Esophagus squamous epithelium (tissue), 5 donors: Measurements from ENCODE around the gene KCTD17. TPM values are rescaled to one million over a fixed set of nuclear protein-coding genes. Genes with fewer than 3 reads are reported as not detected.

Experiments
- DNase-seq: peaks from one replicate; lab custom pipeline; 2025; lab: John Stamatoyannopoulos, UW
- H3K27ac ChIP-seq, 4 donors: fragments of 200-600 bp; sonication (generic); one replicate each; pipeline ENCODE4 v1.5.1; 2016 to 2019; ENCODE audit warnings: mild to moderate bottlenecking in 1 of 4
- H3K27me3 ChIP-seq, 4 donors: fragments of 200-600 bp; sonication (generic); 1 replicate in 3 of 4; 2 replicates in 1 of 4; pipeline versions ENCODE4 v1.5.1 to v1.6.0; 2017 to 2021; ENCODE audit warnings: antibody characterized with exemption in 1 of 4
- H3K36me3 ChIP-seq, 3 donors: fragments of 200-600 bp; sonication (generic); one replicate each; pipeline ENCODE4 v1.5.1; 2016 to 2019
- H3K4me1 ChIP-seq, 3 donors: fragments of 200-600 bp; sonication (generic); one replicate each; pipeline ENCODE4 v1.5.1; 2017 to 2019
- H3K4me3 ChIP-seq, 4 donors: fragments of 200-600 bp; sonication (generic); 1 replicate in 3 of 4; 2 replicates in 1 of 4; pipeline ENCODE4 v1.5.1; 2016 to 2019; ENCODE audit warnings: mild to moderate bottlenecking in 2 of 4, moderate library complexity in 1 of 4
- H3K9me3 ChIP-seq, 3 donors: fragments of 200-600 bp; sonication (generic); one replicate each; pipeline ENCODE4 v1.5.1; 2016 to 2019
- CTCF ChIP-seq, 6 experiments: fragments of 450-650 bp in 4 of 6; fragments of 200-600 bp in 2 of 6; sonication (generic) in 2 of 6; IDR thresholded peaks; one replicate each; pipeline ENCODE4 v1.5.1; 2016 to 2019; ENCODE audit warnings: antibody characterized with exemption in 6 of 6, mild to moderate bottlenecking in 4 of 6, moderate library complexity in 4 of 6
- POLR2A ChIP-seq, 4 donors: fragments of 450-650 bp; IDR thresholded peaks; one replicate each; pipeline ENCODE4 v1.6.1; 2017; ENCODE audit warnings: antibody characterized with exemption in 4 of 4, mild to moderate bottlenecking in 4 of 4, moderate library complexity in 3 of 4
- WGBS, 2 donors: methylation state at CpG; one replicate each; pipeline ENCODE4 v1.1.5; 2018; 5-methylcytosine and 5-hydroxymethylcytosine counted together
- intact Hi-C: fragments of 100-400 bp; cut with DNase I; formaldehyde crosslinking; loops from one replicate; pipeline ENCODE4 v1.15.0; 2022
- total RNA-seq, 4 donors: library from RNA; depleted of rRNA; stranded (reverse); fragments of >200 nt; gene quantifications; one replicate each; pipeline ENCODE4 v1.1.0, GENCODE V29; 2016
- donor health status: DM: yes; HTN: yes; CAD: no.

The KCTD17 gene
- total RNA-seq, 4 donors from 2014 or later, result 1.1 to 10.7 (median 6.5) TPM

- intact Hi-C loops, result no loop called here
- peaks cover 17 to 77% (median 29%) of the 10 kb centered on the region in 3 donors for H3K36me3 ChIP-seq
- no peak overlapping the region for H3K4me3 ChIP-seq
- TF ChIP-seq CTCF (IDR thresholded peaks at IDR 0.05) (no peak), POLR2A (IDR thresholded peaks at IDR 0.05) (no peak)
- H3K4me1 ChIP-seq, result peaks cover 6 to 44% (median 13%) of the 10 kb centered on the region in 3 donors
- DNase-seq, result no peak
- H3K27ac ChIP-seq, result no peak overlapping the region
- no peaks in the 10 kb centered on the region for H3K27me3 ChIP-seq
- 48 to 80% methylated on average over 2 to 3 of the region's 5 CpGs for WGBS, 2 donors
- H3K9me3 ChIP-seq, result no peaks in the 10 kb centered on the region
Measured at GRCh38 chr22:37026325-37026724, 25.2 kb upstream of the KCTD17 start.

DNA sequence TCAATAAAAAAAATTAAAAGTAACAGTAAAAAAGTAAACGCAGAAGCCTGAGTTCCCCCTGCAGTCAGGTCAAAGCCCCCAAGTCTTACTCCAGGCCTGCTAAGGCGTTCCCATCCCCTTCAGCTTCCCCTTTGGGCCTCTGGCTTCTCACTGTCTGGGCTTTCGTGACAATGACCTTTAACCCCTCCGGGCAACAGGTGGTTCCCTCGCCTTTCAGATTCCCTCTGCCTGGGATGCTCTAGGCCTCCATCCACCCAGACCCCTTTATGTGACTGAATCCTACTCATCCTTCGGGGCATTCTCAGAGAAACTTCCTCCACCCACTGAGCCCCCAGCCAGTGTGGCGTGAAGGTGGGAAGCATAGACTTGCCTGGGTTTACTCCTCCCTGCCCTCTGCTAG is 24.0 kb upstream of the KCTD17 start:
- Histone ChIP-seq H3K9me3 (no peaks in the 10 kb centered on the region), H3K4me1 (peaks cover 11 to 44% (median 17%) of the 10 kb centered on the region in 3 donors), H3K4me3 (no peak overlapping the region), H3K27me3 (no peaks in the 10 kb centered on the region), H3K36me3 (peaks cover 17 to 77% (median 29%) of the 10 kb centered on the region in 3 donors), H3K27ac (no peak overlapping the region)
- no peak for DNase-seq
- intact Hi-C loops, result no loop called here
- WGBS, 2 donors, result 88 to 92% methylated on average over 5 to 7 of the region's 7 CpGs
- TF ChIP-seq CTCF (IDR thresholded peaks at IDR 0.05), result no peak
- no peak for TF ChIP-seq POLR2A (IDR thresholded peaks at IDR 0.05)

DNA sequence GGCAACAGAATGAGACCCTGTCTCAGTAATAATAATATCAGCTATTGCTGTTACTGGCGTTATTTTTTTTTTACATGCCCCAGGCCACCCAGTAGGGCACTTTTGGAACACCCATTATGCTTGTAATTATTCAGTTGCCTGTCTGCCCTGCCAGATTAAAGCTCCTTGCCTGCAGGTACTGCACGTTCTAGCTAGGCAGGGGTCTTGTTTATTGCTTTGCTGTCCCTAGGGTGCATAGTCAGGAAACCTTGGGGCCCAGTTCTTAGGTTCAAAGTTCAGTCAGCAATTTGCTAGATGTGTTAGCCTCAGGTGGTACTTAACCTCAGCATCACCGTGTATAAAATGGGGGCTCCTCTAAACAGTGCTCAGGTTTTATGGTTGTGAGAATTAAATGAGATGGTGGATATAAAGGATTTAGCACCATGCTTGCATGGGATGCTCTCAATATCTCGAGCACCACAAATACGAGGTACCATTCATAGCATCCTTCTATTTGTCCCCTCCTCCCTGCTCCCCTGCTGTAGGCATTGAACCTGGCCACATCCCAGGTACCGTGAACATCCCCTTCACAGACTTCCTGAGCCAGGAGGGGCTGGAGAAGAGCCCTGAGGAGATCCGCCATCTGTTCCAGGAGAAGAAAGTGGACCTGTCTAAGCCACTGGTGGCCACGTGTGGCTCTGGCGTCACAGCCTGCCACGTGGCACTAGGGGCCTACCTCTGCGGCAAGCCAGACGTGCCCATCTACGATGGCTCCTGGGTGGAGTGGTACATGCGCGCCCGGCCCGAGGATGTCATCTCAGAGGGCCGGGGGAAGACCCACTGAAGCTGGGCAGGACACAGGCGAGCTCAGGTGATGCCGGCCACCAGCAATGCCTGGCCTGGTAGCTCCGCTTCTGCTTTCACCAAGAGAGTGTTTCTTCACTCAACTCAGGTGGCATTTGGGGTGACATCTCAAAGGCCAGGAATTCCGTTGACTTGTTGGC is 22.6 kb upstream of the KCTD17 start:
- TF ChIP-seq POLR2A (IDR thresholded peaks at IDR 0.05), result no peak
- no peak for TF ChIP-seq CTCF (IDR thresholded peaks at IDR 0.05)
- Histone ChIP-seq H3K4me1 (peaks cover 17 to 49% (median 20%) of the 10 kb centered on the region in 3 donors), H3K36me3 (peaks cover 17 to 72% (median 29%) of the 10 kb centered on the region in 3 donors), H3K4me3 (no peak overlapping the region), H3K27me3 (no peaks in the 10 kb centered on the region), H3K27ac (no peak overlapping the region), H3K9me3 (no peaks in the 10 kb centered on the region)
- no peak for DNase-seq
- WGBS, 2 donors, result 83 to 87% methylated on average over 9 to 12 of the region's 22 CpGs
- intact Hi-C loops, result no loop called here

DNA sequence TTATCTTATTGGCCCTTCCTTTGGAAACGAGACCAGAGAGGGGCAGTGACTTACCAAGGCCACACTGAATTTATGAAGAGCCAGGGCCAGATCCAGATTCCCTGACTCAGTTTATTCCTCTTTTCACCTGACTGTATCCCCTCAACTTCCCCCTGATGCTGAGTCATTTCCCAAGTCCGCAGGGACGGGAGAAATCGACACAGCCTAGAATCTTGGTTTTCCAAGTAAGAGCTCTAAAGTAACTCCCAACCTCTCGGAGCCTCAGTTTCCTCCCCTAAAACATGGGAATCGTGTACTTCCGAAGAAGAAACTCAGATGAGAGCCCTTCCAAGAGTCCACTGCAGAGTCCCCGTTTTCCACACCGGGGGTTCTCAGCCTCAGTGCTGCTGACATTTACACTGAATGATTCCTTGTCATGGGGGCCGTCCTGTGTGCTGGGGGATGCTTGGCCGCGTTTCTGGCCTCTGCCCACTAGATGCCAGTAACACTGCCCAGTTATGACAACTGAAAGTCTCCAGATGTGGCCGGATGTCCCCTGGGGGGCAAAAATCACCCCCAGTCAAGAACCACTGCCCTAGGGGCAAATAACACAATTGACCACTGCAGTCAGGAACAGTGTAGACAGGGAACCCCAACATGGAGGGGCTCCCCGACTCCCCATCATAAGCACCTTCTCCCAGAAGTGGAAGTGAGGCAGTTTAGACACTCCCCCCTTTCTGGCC is 20.8 kb upstream of the KCTD17 start:
- H3K27ac ChIP-seq, result peak overlapping the region in 2 of 4 donors; percentile 79 to 84
- H3K4me1 ChIP-seq, result peaks cover 14 to 35% (median 16%) of the 10 kb centered on the region in 3 donors
- intact Hi-C loops, result no loop called here
- no peaks in the 10 kb centered on the region for H3K27me3 ChIP-seq
- TF ChIP-seq CTCF (IDR thresholded peaks at IDR 0.05) (no peak), POLR2A (IDR thresholded peaks at IDR 0.05) (no peak)
- WGBS, 2 donors, result 83 to 84% methylated on average over 9 to 12 of the region's 14 CpGs
- no peak for DNase-seq
- peaks cover 5 to 54% (median 19%) of the 10 kb centered on the region in 3 donors for H3K36me3 ChIP-seq
- H3K4me3 ChIP-seq, result no peak overlapping the region
- H3K9me3 ChIP-seq, result no peaks in the 10 kb centered on the region
